Esophagus muscularis mucosa (tissue), 4 donors: ENCODE measurements around the gene VRK3. TPM values are rescaled to one million over a fixed set of nuclear protein-coding genes. Genes with fewer than 3 reads are reported as not detected.

ENCODE experiments used
- DNase-seq: peaks from one replicate; pipeline ENCODE4 v3.0.0-alpha.2; 2017; ENCODE audit errors: extremely low spot score
- H3K27ac ChIP-seq, 4 donors: fragments of 200-600 bp; sonication (generic); replicated peaks in 1 of 4; 1 replicate in 3 of 4; 2 replicates in 1 of 4; pipeline ENCODE4 v1.5.1; 2016 to 2019; ENCODE audit warnings: mild to moderate bottlenecking in 1 of 4
- H3K27me3 ChIP-seq, 4 donors: fragments of 200-600 bp; sonication (generic); one replicate each; pipeline versions ENCODE4 v1.5.1 to v1.6.0; 2016 to 2019
- H3K36me3 ChIP-seq, 4 donors: fragments of 200-600 bp; sonication (generic); one replicate each; pipeline ENCODE4 v1.5.1; 2016 to 2019
- H3K4me1 ChIP-seq, 4 donors: fragments of 200-600 bp; sonication (generic); one replicate each; pipeline ENCODE4 v1.5.1; 2016 to 2019
- H3K4me3 ChIP-seq, 4 donors: fragments of 200-600 bp; sonication (generic); 1 replicate in 2 of 4; 2 replicates in 2 of 4; pipeline ENCODE4 v1.5.1; 2016 to 2019; ENCODE audit warnings: mild to moderate bottlenecking in 4 of 4, moderate library complexity in 1 of 4
- H3K9me3 ChIP-seq, 4 donors: fragments of 200-600 bp; sonication (generic); 1 replicate in 3 of 4; 2 replicates in 1 of 4; pipeline ENCODE4 v1.5.1; 2016 to 2019
- EP300 ChIP-seq: sonication (generic); formaldehyde crosslinking; IDR thresholded peaks from one replicate; pipeline ENCODE4 v1.6.1; 2017; ENCODE audit warnings: antibody characterized with exemption
- POLR2A ChIP-seq: fragments of 450-650 bp; IDR thresholded peaks from one replicate; pipeline ENCODE4 v1.6.1; 2017; ENCODE audit warnings: antibody characterized with exemption, moderate library complexity, mild to moderate bottlenecking, low read depth
- POLR2AphosphoS5 ChIP-seq, 2 donors: sonication (generic); formaldehyde crosslinking; IDR thresholded peaks; one replicate each; pipeline ENCODE4 v1.6.1; 2017; ENCODE audit warnings: antibody characterized with exemption in 2 of 2
- WGBS: methylation state at CpG from one replicate; pipeline ENCODE4 v1.1.5; 2018; 5-methylcytosine and 5-hydroxymethylcytosine counted together
- intact Hi-C: fragments of 100-400 bp; cut with DNase I; formaldehyde crosslinking; loops from one replicate; pipeline ENCODE4 v1.15.1; 2023
- total RNA-seq, 4 donors: library from RNA; depleted of rRNA; stranded (reverse); fragments of >200 nt; gene quantifications; one replicate each; pipeline versions ENCODE4 v1.1.0 to v1.2.1, GENCODE V29; 2016
- TF ChIP-seq, protein P1 (sequence below), 3 experiments: fragments of 200-600 bp in 2 of 3; fragments of 450-650 bp in 1 of 3; sonication (generic) in 2 of 3; IDR thresholded peaks; one replicate each; pipeline ENCODE4 v1.5.1; 2017 to 2019; ENCODE audit warnings: antibody characterized with exemption in 3 of 3, mild to moderate bottlenecking in 2 of 3, moderate library complexity in 1 of 3

The VRK3 gene
- total RNA-seq, 4 donors from 2014 or later: 20.8 to 27.5 (median 25.5) TPM

GRCh38 chr19:49939721-49940481 is 85.3 kb downstream of the VRK3 start:
- Histone ChIP-seq H3K9me3 (no peaks in the 10 kb centered on the region), H3K4me1 (peaks cover 6 to 9% (median 9%) of the 10 kb centered on the region in 4 donors), H3K36me3 (no peaks in the 10 kb centered on the region), H3K4me3 (no peak overlapping the region), H3K27ac (no peak overlapping the region), H3K27me3 (peaks cover 0 to 8% (median 0%) of the 10 kb centered on the region in 4 donors)
- no peak for DNase-seq
- intact Hi-C loops: no loop called here
- WGBS: 63% methylated on average over 4 of the region's 7 CpGs
- no peak for TF ChIP-seq EP300

DNA sequence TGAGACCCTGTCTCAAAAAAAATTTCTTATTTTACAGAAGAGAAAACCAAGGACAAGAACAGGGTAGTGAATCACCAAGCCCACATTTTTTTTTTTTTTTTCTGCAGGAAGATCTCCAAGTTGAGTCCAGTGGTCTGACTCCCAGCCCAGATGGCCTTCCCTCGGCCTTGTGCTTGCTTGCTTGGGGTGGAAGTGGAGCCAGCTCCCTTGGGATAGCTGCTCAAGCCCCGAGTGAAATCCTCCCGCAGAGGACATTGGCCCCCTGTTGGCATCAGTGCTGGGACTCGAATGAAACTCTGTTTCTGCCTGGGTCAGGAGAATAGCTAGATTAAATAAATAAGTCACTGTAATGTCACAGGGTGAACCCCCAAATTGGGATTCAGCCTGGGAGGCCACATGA is 86.5 kb downstream of the VRK3 start:
- TF ChIP-seq, protein P1, sequence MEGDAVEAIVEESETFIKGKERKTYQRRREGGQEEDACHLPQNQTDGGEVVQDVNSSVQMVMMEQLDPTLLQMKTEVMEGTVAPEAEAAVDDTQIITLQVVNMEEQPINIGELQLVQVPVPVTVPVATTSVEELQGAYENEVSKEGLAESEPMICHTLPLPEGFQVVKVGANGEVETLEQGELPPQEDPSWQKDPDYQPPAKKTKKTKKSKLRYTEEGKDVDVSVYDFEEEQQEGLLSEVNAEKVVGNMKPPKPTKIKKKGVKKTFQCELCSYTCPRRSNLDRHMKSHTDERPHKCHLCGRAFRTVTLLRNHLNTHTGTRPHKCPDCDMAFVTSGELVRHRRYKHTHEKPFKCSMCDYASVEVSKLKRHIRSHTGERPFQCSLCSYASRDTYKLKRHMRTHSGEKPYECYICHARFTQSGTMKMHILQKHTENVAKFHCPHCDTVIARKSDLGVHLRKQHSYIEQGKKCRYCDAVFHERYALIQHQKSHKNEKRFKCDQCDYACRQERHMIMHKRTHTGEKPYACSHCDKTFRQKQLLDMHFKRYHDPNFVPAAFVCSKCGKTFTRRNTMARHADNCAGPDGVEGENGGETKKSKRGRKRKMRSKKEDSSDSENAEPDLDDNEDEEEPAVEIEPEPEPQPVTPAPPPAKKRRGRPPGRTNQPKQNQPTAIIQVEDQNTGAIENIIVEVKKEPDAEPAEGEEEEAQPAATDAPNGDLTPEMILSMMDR (IDR thresholded peaks at IDR 0.05): no peak
- TF ChIP-seq POLR2AphosphoS5 (IDR thresholded peaks at IDR 0.05): no peak
- no peak for TF ChIP-seq POLR2A
- TF ChIP-seq EP300: no peak
- 91% methylated on average over 3 of the region's 4 CpGs for WGBS
- peaks cover 6 to 9% (median 9%) of the 10 kb centered on the region in 4 donors for H3K4me1 ChIP-seq
- H3K4me3 ChIP-seq: no peak overlapping the region
- intact Hi-C loops: no loop called here
- H3K27me3 ChIP-seq: peaks cover 0 to 8% (median 0%) of the 10 kb centered on the region in 4 donors
- no peak overlapping the region for H3K27ac ChIP-seq
- no peaks in the 10 kb centered on the region for H3K9me3 ChIP-seq
- no peaks in the 10 kb centered on the region for H3K36me3 ChIP-seq
- DNase-seq: no peak

DNA sequence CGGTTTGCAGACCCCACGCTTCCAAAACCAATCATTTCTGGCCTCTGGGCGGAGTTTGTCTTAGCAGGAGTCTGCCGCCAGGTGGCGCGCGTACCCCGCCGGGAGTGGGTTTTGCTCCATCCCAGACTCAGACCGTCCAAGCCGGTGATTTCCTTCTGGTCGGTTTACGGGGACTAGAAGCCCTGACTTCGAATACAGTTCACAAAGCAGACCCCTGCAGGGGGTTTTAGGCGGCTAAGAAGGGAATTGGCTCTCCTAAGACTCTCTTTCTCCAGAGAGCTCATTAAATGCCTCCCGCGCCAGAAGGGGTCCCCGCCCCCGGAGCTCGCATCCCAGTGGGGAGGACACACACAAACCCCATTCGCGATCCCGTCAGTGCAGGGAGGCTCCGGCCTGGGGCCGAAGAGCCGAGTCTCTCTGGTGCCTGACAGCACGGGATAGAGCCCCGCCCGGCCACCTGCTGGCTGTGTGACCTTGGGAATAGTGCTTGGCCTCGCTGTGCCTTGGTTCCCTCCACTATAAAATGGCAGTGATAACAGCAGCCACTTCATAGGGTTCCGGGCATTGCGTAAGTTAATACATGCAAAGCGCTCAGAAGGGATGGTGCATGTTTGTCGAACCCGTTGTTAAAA is 87.3 kb downstream of the VRK3 start:
- Histone ChIP-seq H3K4me3 (peak overlapping the region; percentile 27 to 34 (median 30)), H3K27me3 (peaks cover 0 to 8% (median 0%) of the 10 kb centered on the region in 4 donors), H3K27ac (no peak overlapping the region), H3K4me1 (peaks cover 6 to 9% (median 9%) of the 10 kb centered on the region in 4 donors), H3K36me3 (peaks cover 0 to 4% (median under 1%) of the 10 kb centered on the region in 4 donors), H3K9me3 (no peaks in the 10 kb centered on the region)
- WGBS: 23% methylated on average over 22 of the region's 35 CpGs
- intact Hi-C loops: loop anchor here (2.0 kb wide), 1 partner anchor 45 kb away; no protein-coding TSS in a partner anchor
- TF ChIP-seq EP300 (no peak), POLR2AphosphoS5 (IDR thresholded peaks at IDR 0.05) (peak in 1 of 2 donors; percentile 36)
- TF ChIP-seq, protein P1 (IDR thresholded peaks at IDR 0.05): peak; percentile 93 to 98 (median 96)
- peak; percentile 95 for DNase-seq

- no peak overlapping the region for H3K4me3 ChIP-seq
- 71% methylated on average over 5 of the region's 5 CpGs for WGBS
- no peak for DNase-seq
- H3K9me3 ChIP-seq: no peaks in the 10 kb centered on the region
- peaks cover 6 to 9% (median 9%) of the 10 kb centered on the region in 4 donors for H3K4me1 ChIP-seq
- no peak for TF ChIP-seq POLR2A
- no peak for TF ChIP-seq EP300
- TF ChIP-seq, protein P1 (IDR thresholded peaks at IDR 0.05): no peak
- TF ChIP-seq POLR2AphosphoS5 (IDR thresholded peaks at IDR 0.05): no peak
- H3K27ac ChIP-seq: no peak overlapping the region
- peaks cover 0 to 12% (median 7%) of the 10 kb centered on the region in 4 donors for H3K36me3 ChIP-seq
- H3K27me3 ChIP-seq: peaks cover 0 to 3% (median 0%) of the 10 kb centered on the region in 4 donors
- intact Hi-C loops: loop anchor here (2.0 kb wide), 1 partner anchor 46 kb away; no protein-coding TSS in a partner anchor
Observed at GRCh38 chr19:49936549-49936948, 88.6 kb downstream of the VRK3 start.

DNA sequence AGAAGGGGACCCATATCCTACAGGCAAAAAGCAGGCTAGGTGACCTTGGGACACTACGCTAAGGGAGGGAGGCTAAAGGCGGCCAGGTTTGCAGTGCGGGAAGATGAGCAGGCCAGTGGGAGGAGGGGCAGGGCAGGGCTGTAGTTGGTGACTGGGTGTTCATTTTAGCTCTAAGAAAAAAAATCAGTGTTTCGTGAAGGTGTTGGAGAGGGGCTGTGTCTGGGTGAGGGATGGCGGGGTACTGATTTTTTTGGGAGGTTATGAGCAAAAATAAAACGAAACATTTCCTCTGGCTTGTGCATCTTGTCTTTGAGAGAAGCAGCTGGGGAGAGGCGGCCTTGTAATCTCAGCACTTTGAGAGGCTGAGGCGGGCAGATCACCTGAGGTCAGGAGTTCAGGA is 91.5 kb downstream of the VRK3 start:
- no peak overlapping the region for H3K4me3 ChIP-seq
- DNase-seq: no peak
- H3K36me3 ChIP-seq: peaks cover 0 to 12% (median 7%) of the 10 kb centered on the region in 4 donors
- peaks cover 9 to 23% (median 22%) of the 10 kb centered on the region in 4 donors for H3K4me1 ChIP-seq
- H3K9me3 ChIP-seq: no peaks in the 10 kb centered on the region
- H3K27me3 ChIP-seq: no peaks in the 10 kb centered on the region
- no peak overlapping the region for H3K27ac ChIP-seq
- 97% methylated on average over 8 of the region's 8 CpGs for WGBS
- intact Hi-C loops: no loop called here
- TF ChIP-seq, protein P1 (IDR thresholded peaks at IDR 0.05): no peak
- TF ChIP-seq POLR2A (no peak), POLR2AphosphoS5 (IDR thresholded peaks at IDR 0.05) (no peak), EP300 (no peak)
